B cell (primary cell): Measurements from ENCODE around the gene SLC4A4. TPM values are rescaled to one million over a fixed set of nuclear protein-coding genes. Genes with fewer than 3 reads are reported as not detected.

Source experiments
- ATAC-seq: fragments of 200-7000 bp; cut with Tn5 transposase; one replicate; pipeline ENCODE4 v1.10.0; 2021; ENCODE audit warnings: low read depth, mild to moderate bottlenecking, moderate number of reproducible peaks, moderate library complexity
- CTCF ChIA-PET: fragments of 350-600 bp; sonication (Branson Sonifier 250); formaldehyde crosslinking; loops from one replicate; lab custom pipeline; 2021; ENCODE audit warnings: antibody characterized with exemption, inconsistent platforms; lab: Charles Lee
- POLR2A ChIA-PET: fragments of 350-600 bp; sonication (Branson Sonifier 250); formaldehyde crosslinking; loops from one replicate; lab custom pipeline; 2021; ENCODE audit warnings: antibody characterized with exemption; lab: Charles Lee
- DNase-seq: peaks from one replicate; pipeline ENCODE4 v3.0.0; 2013
- H2AFZ ChIP-seq: 2 replicates; pipeline ENCODE4 v1.6.1; 2012; ENCODE audit warnings: mild to moderate bottlenecking, low read depth, low read length; ENCODE audit not compliant: insufficient read depth, poor library complexity, severe bottlenecking
- H3K27ac ChIP-seq, 2 donors: 1 replicate in 1 of 2; 2 replicates in 1 of 2; pipeline ENCODE4 v1.5.1; 2012 to 2013; ENCODE audit warnings: low read length in 2 of 2, mild to moderate bottlenecking in 2 of 2, moderate library complexity in 1 of 2
- H3K27me3 ChIP-seq, 4 experiments: fragments of 200-600 bp in 1 of 4; sonication (generic) in 1 of 4; replicated peaks in 1 of 4; 1 replicate in 2 of 4; 2 replicates in 2 of 4; pipeline versions ENCODE4 v1.6.1 to v1.7.0; 2013 to 2016; ENCODE audit warnings: low read length in 3 of 4, mild to moderate bottlenecking in 2 of 4, mixed read lengths in 1 of 4, moderate library complexity in 1 of 4; ENCODE audit not compliant: insufficient read depth in 4 of 4, control insufficient read depth in 3 of 4; ENCODE audit errors: control extremely low read depth in 1 of 4
- H3K36me3 ChIP-seq, 2 experiments: replicated peaks in 1 of 2; 1 replicate in 1 of 2; 2 replicates in 1 of 2; pipeline versions ENCODE4 v1.6.1 to v1.7.1; 2013; ENCODE audit warnings: low read length in 1 of 2; ENCODE audit not compliant: insufficient read depth in 2 of 2, control insufficient read depth in 1 of 2; ENCODE audit errors: control extremely low read depth in 1 of 2, extremely low read depth in 1 of 2
- H3K4me1 ChIP-seq, 2 donors: fragments of 200-600 bp in 1 of 2; sonication (generic) in 1 of 2; 1 replicate in 1 of 2; 2 replicates in 1 of 2; pipeline versions ENCODE4 v1.5.1 to v1.6.1; 2013 to 2017; ENCODE audit warnings: low read length in 2 of 2; ENCODE audit not compliant: control insufficient read depth in 2 of 2, insufficient read depth in 2 of 2
- H3K4me2 ChIP-seq: replicated peaks from 2 replicates; pipeline ENCODE3; 2012; ENCODE audit warnings: mild to moderate bottlenecking, low read depth, low read length; ENCODE audit not compliant: poor library complexity, severe bottlenecking
- H3K4me3 ChIP-seq, 5 experiments: fragments of 200-600 bp in 1 of 5; sonication (generic) in 1 of 5; 1 replicate in 3 of 5; 2 replicates in 2 of 5; pipeline versions ENCODE4 v1.5.1 to v1.7.0; 2011 to 2016; ENCODE audit warnings: low read length in 4 of 5, mild to moderate bottlenecking in 4 of 5, low read depth in 2 of 5, control low read depth in 1 of 5, moderate library complexity in 1 of 5; ENCODE audit not compliant: insufficient read depth in 1 of 5; ENCODE audit errors: control extremely low read depth in 1 of 5, extremely low read depth in 1 of 5
- H3K79me2 ChIP-seq: fragments of 200-600 bp; sonication (generic); one replicate; pipeline ENCODE4 v1.6.0; 2016; ENCODE audit warnings: low read length; ENCODE audit not compliant: control insufficient read depth, insufficient read depth
- H3K9ac ChIP-seq: fragments of 200-600 bp; sonication (generic); 2 replicates; pipeline ENCODE4 v1.6.1; 2017; ENCODE audit warnings: mild to moderate bottlenecking, low read length, moderate library complexity
- H3K9me3 ChIP-seq, 3 donors: one replicate each; pipeline versions ENCODE4 v1.6.1 to v1.7.1; 2013; ENCODE audit warnings: low read length in 2 of 3; ENCODE audit not compliant: control insufficient read depth in 2 of 3, insufficient read depth in 1 of 3; ENCODE audit errors: control extremely low read depth in 1 of 3
- H4K20me1 ChIP-seq: 2 replicates; pipeline ENCODE4 v1.6.0; 2012; ENCODE audit warnings: mild to moderate bottlenecking, low read length; ENCODE audit not compliant: insufficient read depth, control insufficient read depth, poor library complexity, severe bottlenecking
- H3K27ac Mint-ChIP-seq: one replicate; pipeline ENCODE4 v1.8.0; 2021; ENCODE audit warnings: mixed read lengths
- H3K27me3 Mint-ChIP-seq: one replicate; pipeline ENCODE4 v1.8.0; 2021; ENCODE audit warnings: mixed read lengths
- H3K4me1 Mint-ChIP-seq: one replicate; pipeline ENCODE4 v1.8.0; 2021; ENCODE audit warnings: mixed read lengths
- H3K4me3 Mint-ChIP-seq: one replicate; pipeline ENCODE4 v1.8.0; 2021; ENCODE audit warnings: mixed read lengths
- H3K9me3 Mint-ChIP-seq: one replicate; pipeline ENCODE4 v1.8.0; 2022; ENCODE audit warnings: mixed read lengths; ENCODE audit not compliant: insufficient read depth
- EZH2 ChIP-seq: IDR thresholded peaks from 2 replicates; pipeline ENCODE4 v1.6.1; 2012; ENCODE audit warnings: borderline replicate concordance, low read depth, mild to moderate bottlenecking, moderate library complexity, low read length; ENCODE audit not compliant: insufficient read depth, poor library complexity, severe bottlenecking
- WGBS: methylation state at CpG from one replicate; pipeline ENCODE4 v1.1.5; 2013; ENCODE audit warnings: missing lambda C conversion rate; ENCODE audit not compliant: insufficient coverage; 5-methylcytosine and 5-hydroxymethylcytosine counted together
- intact Hi-C: fragments of 100-400 bp; cut with micrococcal nuclease; formaldehyde crosslinking; loops from one replicate; pipeline ENCODE4 v1.10.0; 2022
- polyA plus RNA-seq: library from polyadenylated mRNA; depleted of rRNA; stranded (reverse); fragments of >200 nt; gene quantifications from 2 replicates; pipeline ENCODE4 v1.2.3, GENCODE V29; 2012
- total RNA-seq, 2 donors: library from RNA; stranded (reverse); fragments of 120-200 nt in 1 of 2; gene quantifications; 1 replicate in 1 of 2; 2 replicates in 1 of 2; pipeline versions ENCODE4 v1.2.3 to v1.2.4, GENCODE V29; 2013 to 2022
- TF ChIP-seq, protein P1 (sequence below): fragments of 200-600 bp; IDR thresholded peaks from one replicate; pipeline ENCODE4 v1.8.0; 2022; ENCODE audit warnings: antibody characterized with exemption, mild to moderate bottlenecking

SLC4A4 gene
- total and polyA plus RNA-seq, 2 donors (not counting 1 experiment from before 2014, with no cell fraction given), result not detected

DNA sequence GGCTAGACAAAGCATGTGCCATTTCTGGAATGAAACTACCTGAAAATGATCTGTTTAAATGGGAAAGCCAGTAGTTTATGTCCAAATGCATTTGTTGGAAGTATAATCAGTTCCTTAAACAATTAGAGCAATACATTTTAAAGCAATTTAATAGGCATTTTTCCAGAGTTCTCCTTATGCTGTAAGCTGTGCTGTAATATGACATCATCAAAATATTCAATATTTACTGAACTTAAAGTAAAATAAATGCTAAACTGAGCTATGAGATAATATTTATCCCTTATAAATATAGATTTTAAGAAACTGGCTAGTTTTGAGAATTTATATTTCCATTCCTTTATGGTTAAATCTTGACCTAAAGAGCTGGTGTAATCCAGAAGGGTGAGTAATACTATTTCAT, 7.9 kb downstream of the SLC4A4 start:
- no peak for TF ChIP-seq EZH2
- TF ChIP-seq, protein P1, sequence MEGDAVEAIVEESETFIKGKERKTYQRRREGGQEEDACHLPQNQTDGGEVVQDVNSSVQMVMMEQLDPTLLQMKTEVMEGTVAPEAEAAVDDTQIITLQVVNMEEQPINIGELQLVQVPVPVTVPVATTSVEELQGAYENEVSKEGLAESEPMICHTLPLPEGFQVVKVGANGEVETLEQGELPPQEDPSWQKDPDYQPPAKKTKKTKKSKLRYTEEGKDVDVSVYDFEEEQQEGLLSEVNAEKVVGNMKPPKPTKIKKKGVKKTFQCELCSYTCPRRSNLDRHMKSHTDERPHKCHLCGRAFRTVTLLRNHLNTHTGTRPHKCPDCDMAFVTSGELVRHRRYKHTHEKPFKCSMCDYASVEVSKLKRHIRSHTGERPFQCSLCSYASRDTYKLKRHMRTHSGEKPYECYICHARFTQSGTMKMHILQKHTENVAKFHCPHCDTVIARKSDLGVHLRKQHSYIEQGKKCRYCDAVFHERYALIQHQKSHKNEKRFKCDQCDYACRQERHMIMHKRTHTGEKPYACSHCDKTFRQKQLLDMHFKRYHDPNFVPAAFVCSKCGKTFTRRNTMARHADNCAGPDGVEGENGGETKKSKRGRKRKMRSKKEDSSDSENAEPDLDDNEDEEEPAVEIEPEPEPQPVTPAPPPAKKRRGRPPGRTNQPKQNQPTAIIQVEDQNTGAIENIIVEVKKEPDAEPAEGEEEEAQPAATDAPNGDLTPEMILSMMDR, result no peak
- H3K4me1 ChIP-seq, result no peaks in the 10 kb centered on the region
- no peak overlapping the region for H2AFZ ChIP-seq
- no peaks in the 10 kb centered on the region for H3K4me1 Mint-ChIP-seq
- POLR2A ChIA-PET, result no interaction called here
- DNase-seq, result no peak
- H3K79me2 ChIP-seq, result no peaks in the 10 kb centered on the region
- H3K27me3 Mint-ChIP-seq, result peaks cover 15% of the 10 kb centered on the region
- ATAC-seq, result no peak
- no peak overlapping the region for H3K4me3 ChIP-seq
- H3K4me3 Mint-ChIP-seq, result no peak overlapping the region
- CTCF ChIA-PET, result no interaction called here
- no peaks in the 10 kb centered on the region for H3K27me3 ChIP-seq
- no peaks in the 10 kb centered on the region for H3K9me3 ChIP-seq
- no peaks in the 10 kb centered on the region for H3K36me3 ChIP-seq
- H3K4me2 ChIP-seq, result no peak overlapping the region
- H3K27ac Mint-ChIP-seq, result no peak overlapping the region
- H3K9me3 Mint-ChIP-seq, result no peaks in the 10 kb centered on the region
- intact Hi-C loops, result no loop called here
- no peak overlapping the region for H3K9ac ChIP-seq
- H4K20me1 ChIP-seq, result no peaks in the 10 kb centered on the region
- H3K27ac ChIP-seq, result no peak overlapping the region

DNA sequence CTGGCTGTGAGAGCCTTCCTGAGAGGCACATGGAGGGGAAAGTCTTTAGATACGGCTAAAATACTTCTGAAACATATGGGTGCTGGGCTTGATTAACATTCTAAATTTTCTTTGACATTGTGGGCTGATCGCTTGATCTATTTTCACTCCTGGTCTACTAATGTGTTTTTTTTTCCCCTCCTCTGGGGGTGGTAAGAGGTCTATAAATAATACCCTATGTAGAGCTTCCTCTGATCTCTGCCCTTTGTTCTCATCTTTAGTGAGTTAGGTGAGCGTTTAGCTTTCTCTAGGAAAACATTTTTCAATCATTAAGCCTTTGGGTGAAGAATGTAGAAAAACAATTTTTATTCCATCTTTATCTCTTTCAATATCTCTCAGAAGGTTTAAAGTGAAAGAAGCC, 9.8 kb downstream of the SLC4A4 start:
- CTCF ChIA-PET, result no interaction called here
- Mint-ChIP-seq H3K4me1 (no peaks in the 10 kb centered on the region), H3K9me3 (no peaks in the 10 kb centered on the region), H3K27me3 (peaks cover 12% of the 10 kb centered on the region), H3K27ac (no peak overlapping the region), H3K4me3 (no peak overlapping the region)
- DNase-seq (no peak), ATAC-seq (no peak)
- no peak overlapping the region for H3K9ac ChIP-seq
- no peaks in the 10 kb centered on the region for H3K79me2 ChIP-seq
- no peak overlapping the region for H3K4me3 ChIP-seq
- TF ChIP-seq EZH2, result no peak
- TF ChIP-seq, protein P1, result no peak
- H3K36me3 ChIP-seq, result no peaks in the 10 kb centered on the region
- no peaks in the 10 kb centered on the region for H3K4me1 ChIP-seq
- no peaks in the 10 kb centered on the region for H3K27me3 ChIP-seq
- H4K20me1 ChIP-seq, result no peaks in the 10 kb centered on the region
- H2AFZ ChIP-seq, result no peak overlapping the region
- intact Hi-C loops, result no loop called here
- no peak overlapping the region for H3K4me2 ChIP-seq
- POLR2A ChIA-PET, result no interaction called here
- H3K27ac ChIP-seq, result no peak overlapping the region
- no peaks in the 10 kb centered on the region for H3K9me3 ChIP-seq
- WGBS, result no CpG with 5 or more reads among the region's 3 CpGs
